ENCODE measurements around the gene TDRD1. TPM values are rescaled to one million over a fixed set of nuclear protein-coding genes. Genes with fewer than 3 reads are reported as not detected.

Gene TDRD1
- total RNA-seq, 1 donor from 2014 or later: 0.11 TPM

DNA sequence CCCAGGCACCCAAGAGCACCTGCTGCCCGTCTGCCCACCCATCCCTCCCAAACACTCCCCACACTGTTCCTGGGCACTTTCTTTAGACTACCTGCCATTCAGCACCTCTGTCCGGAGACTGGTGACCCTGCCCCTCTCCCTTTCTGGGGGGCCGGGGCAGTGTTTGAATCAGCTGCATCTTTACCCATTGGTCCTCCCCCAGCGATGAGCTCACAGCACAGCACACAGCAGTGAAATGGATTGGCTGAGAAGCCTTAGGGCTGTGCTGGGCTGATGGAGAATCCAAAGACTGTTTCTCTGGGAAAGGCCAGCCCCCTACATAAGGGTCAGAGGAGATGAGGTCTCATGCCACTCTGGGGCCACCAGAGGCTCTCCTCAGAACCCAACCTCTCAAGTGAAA lies 100.1 kb downstream of the TDRD1 start:
- Mint-ChIP-seq H3K9me3 (no peaks in the 10 kb centered on the region), H3K4me1 (ENCODE audit: low read depth) (no peaks in the 10 kb centered on the region), H3K27ac (no peak overlapping the region), H3K36me3 (ENCODE audit: low read depth) (no peaks in the 10 kb centered on the region), H3K4me3 (ENCODE audit: low read depth) (no peak overlapping the region), H3K27me3 (ENCODE audit: low read depth) (no peaks in the 10 kb centered on the region)
- intact Hi-C loops (cut with micrococcal nuclease): no loop called here
- no peak for DNase-seq (ENCODE audit: low spot score)

DNA sequence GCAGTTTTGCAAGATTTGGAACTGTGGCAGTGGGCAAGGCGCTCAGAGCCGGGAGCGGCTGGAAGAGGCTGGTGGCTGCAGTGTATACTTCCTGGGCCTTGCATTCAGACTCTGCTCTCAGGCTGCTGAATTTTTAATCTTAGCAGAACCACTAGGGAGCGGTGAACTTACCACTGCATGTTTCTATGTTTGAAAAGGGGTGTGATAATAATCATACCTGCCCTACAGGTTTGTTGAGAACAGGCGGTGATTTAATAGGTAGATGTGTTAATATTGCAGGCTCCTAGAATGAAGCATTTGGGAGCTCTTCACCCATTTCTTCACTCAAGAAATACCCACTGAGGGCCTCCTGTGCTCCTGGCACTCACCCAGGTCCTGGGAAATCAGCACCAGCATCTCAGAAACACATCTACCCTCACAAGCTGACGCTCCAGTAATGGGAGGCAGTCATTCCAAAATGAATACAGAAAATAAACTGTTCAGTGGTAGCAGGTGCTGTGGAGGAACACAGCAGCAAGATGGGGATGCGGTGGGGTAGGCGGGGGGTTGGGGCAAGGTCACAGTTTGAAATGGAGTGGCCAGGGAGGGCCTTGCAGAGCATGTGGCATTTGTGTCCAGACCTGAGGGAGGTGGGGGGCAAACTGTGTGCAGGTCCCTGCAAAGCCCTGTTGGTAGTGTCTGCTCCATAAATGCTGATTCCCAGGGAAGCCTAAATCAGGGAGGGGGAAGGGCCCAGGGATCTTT lies 100.9 kb downstream of the TDRD1 start:
- Mint-ChIP-seq H3K36me3 (ENCODE audit: low read depth) (no peaks in the 10 kb centered on the region), H3K4me1 (ENCODE audit: low read depth) (no peaks in the 10 kb centered on the region), H3K27me3 (ENCODE audit: low read depth) (no peaks in the 10 kb centered on the region), H3K9me3 (no peaks in the 10 kb centered on the region), H3K4me3 (ENCODE audit: low read depth) (no peak overlapping the region), H3K27ac (no peak overlapping the region)
- intact Hi-C loops (cut with micrococcal nuclease): no loop called here
- DNase-seq (ENCODE audit: low spot score): no peak

DNA sequence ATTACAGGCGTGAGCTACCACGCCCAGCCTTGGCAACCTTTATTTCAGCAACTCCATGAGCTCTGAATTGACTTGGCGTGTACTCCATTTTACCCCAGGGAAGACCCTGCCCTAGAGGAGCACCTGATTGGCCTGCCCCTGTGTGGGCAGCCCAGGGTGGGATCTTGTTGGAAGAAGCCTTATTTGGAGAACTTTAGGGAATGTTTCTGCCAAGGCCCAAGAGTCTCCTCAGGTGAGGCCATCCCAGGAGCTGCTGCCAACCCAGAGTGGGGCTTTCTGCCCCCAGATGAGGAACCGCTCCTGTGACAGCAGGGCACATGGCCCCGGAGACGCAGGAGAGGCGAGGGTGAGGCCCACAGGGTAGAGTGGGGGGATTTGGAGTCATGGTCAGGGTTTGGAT lies 101.9 kb downstream of the TDRD1 start:
- no peaks in the 10 kb centered on the region for H3K4me1 Mint-ChIP-seq (ENCODE audit: low read depth)
- no peaks in the 10 kb centered on the region for H3K36me3 Mint-ChIP-seq (ENCODE audit: low read depth)
- DNase-seq (ENCODE audit: low spot score): no peak
- no peaks in the 10 kb centered on the region for H3K27me3 Mint-ChIP-seq (ENCODE audit: low read depth)
- no peak overlapping the region for H3K27ac Mint-ChIP-seq
- H3K4me3 Mint-ChIP-seq (ENCODE audit: low read depth): no peak overlapping the region
- H3K9me3 Mint-ChIP-seq: no peaks in the 10 kb centered on the region
- intact Hi-C loops (cut with micrococcal nuclease): no loop called here

DNA sequence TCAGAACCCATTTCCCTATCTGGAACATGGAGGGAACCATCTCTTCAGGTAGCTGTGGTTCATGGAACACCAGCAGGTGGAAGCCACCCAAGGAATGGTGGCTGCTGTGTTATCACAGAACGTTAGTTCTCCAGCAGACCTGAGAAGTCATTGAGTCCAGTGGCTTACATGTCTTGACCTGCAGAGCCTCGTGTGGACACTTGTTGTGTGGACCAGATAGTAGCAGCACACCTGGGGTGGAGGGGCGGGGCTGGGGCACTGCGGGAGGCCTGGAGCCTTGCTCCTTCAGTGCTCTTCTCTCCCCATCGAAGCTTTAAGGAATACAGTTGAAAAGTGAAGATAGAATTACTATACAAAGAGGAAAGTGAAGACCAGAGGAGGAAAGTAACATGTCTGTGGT lies 102.3 kb downstream of the TDRD1 start:
- no peak overlapping the region for H3K4me3 Mint-ChIP-seq (ENCODE audit: low read depth)
- H3K27me3 Mint-ChIP-seq (ENCODE audit: low read depth): no peaks in the 10 kb centered on the region
- no peaks in the 10 kb centered on the region for H3K9me3 Mint-ChIP-seq
- no peaks in the 10 kb centered on the region for H3K4me1 Mint-ChIP-seq (ENCODE audit: low read depth)
- H3K27ac Mint-ChIP-seq: no peak overlapping the region
- no peaks in the 10 kb centered on the region for H3K36me3 Mint-ChIP-seq (ENCODE audit: low read depth)
- intact Hi-C loops (cut with micrococcal nuclease): no loop called here
- no peak for DNase-seq (ENCODE audit: low spot score)

Other genes with a start within 250 kb of the TDRD1 start
- not detected in 2 replicates for gene ADRB1, start 135.5 kb upstream of the TDRD1 start, total RNA-seq
- 11.3 and 13.9 TPM in 2 replicates for gene CCDC186, start 5.2 kb upstream of the TDRD1 start, total RNA-seq
- not detected in 2 replicates for gene VWA2, start 59.9 kb downstream of the TDRD1 start, total RNA-seq
- 3.5 and 4.7 TPM in 2 replicates for gene AFAP1L2, start 225.1 kb downstream of the TDRD1 start, total RNA-seq